ENCODE data around the gene CETN2.
"Not testable (repeated sequence)": the region's sequence is repeated elsewhere in the genome, so short reads cannot be mapped to it uniquely, and the experiment has no call there.

The CETN2 gene

GRCh38 chrX:152798945-152799344 lies 31.6 kb downstream of the CETN2 start:
- DNase-seq: no peak
- no peak overlapping the region for H3K27ac ChIP-seq
- TF ChIP-seq CTCF (IDR thresholded peaks at IDR 0.05; ENCODE audit: low read depth, low read length, missing control alignments): no peak
- no peak overlapping the region for H3K4me3 ChIP-seq (ENCODE audit: low read depth, low read length)
- in situ Hi-C loops (cut with HindIII; ENCODE audit: low pct_ligation_motif_present, low sequenced_read_pairs): no loop called here
- H3K36me3 ChIP-seq (replicated peaks): no peaks in the 10 kb centered on the region
- no peaks in the 10 kb centered on the region for H3K27me3 ChIP-seq (replicated peaks)

- H3K27me3 ChIP-seq (replicated peaks); H3K4me3 ChIP-seq (ENCODE audit: low read depth, low read length); in situ Hi-C loops (cut with HindIII; ENCODE audit: low pct_ligation_motif_present, low sequenced_read_pairs); DNase-seq; H3K36me3 ChIP-seq (replicated peaks); H3K27ac ChIP-seq: not testable (repeated sequence)
Measured at GRCh38 chrX:152787062-152787461, 43.5 kb downstream of the CETN2 start.

Measured in brain microvascular endothelial cell (primary cell).